A549 treated with RU486 at 1 μM for 4 hours (cell line): ENCODE measurements around the gene RBM47. TPM values are rescaled to one million over a fixed set of nuclear protein-coding genes. Genes with fewer than 3 reads are reported as not detected.

Experiments
- total RNA-seq: library from RNA; stranded (reverse); fragments of 200-300 nt; extraction: Qiagen RNA extraction; gene quantifications from 5 replicates; pipeline ENCODE4 v1.2.3, GENCODE V29; 2022; ENCODE audit warnings: low read depth

The RBM47 gene
- 14.8 to 24.3 TPM (median 23.5 TPM) in 5 replicates for total RNA-seq

DNA sequence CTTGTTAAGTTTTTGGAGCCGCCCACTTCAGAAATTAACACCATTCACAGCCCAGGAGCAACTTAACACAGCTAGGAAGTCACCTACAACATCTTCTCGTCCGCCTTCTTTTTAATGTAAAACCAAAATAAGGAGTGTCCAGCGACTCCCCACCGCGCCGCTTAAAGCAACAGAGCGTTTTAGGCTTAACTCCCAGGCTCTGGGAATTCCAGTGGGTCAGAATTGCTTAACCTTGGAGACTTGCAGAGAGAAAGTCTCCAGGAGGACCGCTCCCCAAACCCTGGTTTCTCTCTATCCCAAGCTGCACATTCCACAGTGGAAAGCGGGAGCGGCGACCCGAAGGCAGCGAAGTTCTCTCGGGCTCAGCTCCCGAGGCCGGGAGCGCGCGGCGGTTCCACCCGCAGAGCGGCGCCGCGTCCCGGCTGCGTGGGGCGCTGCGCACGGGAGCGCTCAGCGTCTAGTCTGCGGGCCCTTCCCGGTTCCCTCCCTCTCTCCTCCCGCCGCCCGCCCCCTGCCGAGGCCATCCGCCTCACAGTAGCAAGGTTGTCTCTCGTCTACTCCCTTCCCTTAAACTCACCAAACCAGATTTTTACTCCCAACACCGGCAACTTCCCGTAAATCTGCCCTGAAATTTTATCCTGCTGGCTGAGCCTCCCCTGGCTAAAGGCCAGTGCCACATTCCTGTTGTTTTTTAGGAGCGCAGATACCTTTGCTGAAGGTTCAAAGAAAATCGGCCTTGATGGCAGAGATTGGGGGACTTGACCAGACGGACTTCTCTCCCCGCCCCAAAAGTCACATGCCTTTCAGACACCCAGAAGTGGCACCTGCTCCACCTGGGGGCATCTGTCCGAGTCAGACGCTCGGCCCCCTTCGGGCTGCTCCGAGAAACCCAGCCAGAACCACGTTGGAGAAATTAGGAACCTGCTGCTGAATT, at the start of gene RBM47:
TSS of gene RBM47 (minus strand) at position 464 of the 934 bp plus-strand sequence. CDS start 190,971 bp downstream, outside the sequence.

Other genes starting within 250 kb of the RBM47 start
- 0.25 to 0.41 TPM (median 0.35 TPM) in 5 replicates for gene NSUN7, start 120.1 kb upstream of the RBM47 start, total RNA-seq